Renal cortical epithelial cell (primary cell): ENCODE measurements around the gene WNT10A. TPM values are rescaled to one million over a fixed set of nuclear protein-coding genes. Genes with fewer than 3 reads are reported as not detected.
"Not testable (repeated sequence)": the region's sequence is repeated elsewhere in the genome, so short reads cannot be mapped to it uniquely, and the experiment has no call there.

ENCODE experiments used
- DNase-seq: peaks from one replicate; pipeline ENCODE4 v3.0.0-alpha.2; 2011; ENCODE audit warnings: low read depth
- total RNA-seq: library from RNA; depleted of rRNA; stranded (reverse); fragments of >200 nt; gene quantifications from 2 replicates; pipeline ENCODE4 v1.2.3, GENCODE V29; 2014

Gene WNT10A
- total RNA-seq, 1 donor from 2014 or later = 21.5 TPM

GRCh38 chr2:218893349-218894150 lies 12.9 kb downstream of the WNT10A start:
- DNase-seq = no peak

GRCh38 chr2:218894151-218894879 lies 13.7 kb downstream of the WNT10A start:
- no peak for DNase-seq

- DNase-seq = no peak
Observed at GRCh38 chr2:218894880-218895157, 14.2 kb downstream of the WNT10A start.

DNA sequence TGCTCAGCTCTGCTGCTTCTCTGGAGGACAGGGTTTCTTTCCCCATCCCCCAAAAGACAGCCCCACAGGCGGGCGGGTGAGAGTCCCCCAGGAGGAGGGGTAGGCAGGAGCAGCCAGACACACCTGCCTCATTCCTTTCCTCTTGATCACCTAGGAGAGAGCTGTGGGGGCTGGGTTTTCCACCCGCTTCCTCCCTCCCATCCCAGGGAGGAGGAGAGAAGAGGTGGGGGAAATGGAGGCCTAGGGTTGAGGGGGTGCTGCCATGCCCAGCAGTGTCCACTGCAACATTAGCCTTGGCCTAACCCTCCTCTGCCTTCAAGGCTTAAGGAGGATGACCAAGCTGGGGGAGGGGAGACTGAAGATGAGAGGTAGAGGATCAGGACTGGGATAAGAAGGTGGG lies 14.7 kb downstream of the WNT10A start:
- peak; percentile 34 for DNase-seq

- peak; percentile 71 for DNase-seq
Observed at GRCh38 chr2:218895759-218896500, 15.3 kb downstream of the WNT10A start.

- peak; percentile 84 for DNase-seq
Observed at GRCh38 chr2:218896501-218897393, 16.1 kb downstream of the WNT10A start.

DNA sequence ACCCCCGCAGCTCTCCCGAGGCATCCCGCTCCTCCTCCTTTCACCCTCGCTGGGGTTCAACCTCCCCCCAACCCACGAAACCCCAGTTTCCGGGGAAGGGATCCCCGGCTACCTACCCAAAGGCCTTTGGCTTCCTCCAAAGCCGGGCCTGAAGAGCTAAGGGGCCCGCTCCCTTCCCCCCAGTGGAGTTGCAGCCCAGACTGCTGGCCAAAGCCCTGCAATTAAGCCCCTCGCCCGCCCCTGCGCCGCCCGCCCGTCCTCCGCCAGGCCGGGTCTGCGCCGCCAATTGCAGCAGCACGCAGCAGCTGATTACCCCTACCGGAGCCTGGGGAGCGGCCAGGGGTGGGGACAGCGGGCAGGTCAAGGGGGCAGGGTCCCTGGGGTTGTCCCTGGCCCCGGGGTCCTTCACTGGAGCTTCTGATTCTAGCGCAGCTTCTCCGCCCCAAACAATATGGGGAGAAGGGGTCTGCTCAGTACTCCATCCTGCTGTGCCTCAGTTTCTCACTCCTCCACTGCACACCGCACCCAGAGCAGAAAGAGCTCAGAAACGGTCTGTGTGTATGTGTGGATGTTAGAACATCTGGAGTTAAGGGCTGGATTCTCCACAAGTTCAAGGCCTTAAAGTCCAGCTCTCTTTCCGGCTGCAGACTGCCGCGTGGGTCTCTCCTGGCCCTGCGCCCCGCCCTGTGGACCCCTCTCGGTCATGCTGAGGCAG lies 16.9 kb downstream of the WNT10A start:
- no peak for DNase-seq

DNA sequence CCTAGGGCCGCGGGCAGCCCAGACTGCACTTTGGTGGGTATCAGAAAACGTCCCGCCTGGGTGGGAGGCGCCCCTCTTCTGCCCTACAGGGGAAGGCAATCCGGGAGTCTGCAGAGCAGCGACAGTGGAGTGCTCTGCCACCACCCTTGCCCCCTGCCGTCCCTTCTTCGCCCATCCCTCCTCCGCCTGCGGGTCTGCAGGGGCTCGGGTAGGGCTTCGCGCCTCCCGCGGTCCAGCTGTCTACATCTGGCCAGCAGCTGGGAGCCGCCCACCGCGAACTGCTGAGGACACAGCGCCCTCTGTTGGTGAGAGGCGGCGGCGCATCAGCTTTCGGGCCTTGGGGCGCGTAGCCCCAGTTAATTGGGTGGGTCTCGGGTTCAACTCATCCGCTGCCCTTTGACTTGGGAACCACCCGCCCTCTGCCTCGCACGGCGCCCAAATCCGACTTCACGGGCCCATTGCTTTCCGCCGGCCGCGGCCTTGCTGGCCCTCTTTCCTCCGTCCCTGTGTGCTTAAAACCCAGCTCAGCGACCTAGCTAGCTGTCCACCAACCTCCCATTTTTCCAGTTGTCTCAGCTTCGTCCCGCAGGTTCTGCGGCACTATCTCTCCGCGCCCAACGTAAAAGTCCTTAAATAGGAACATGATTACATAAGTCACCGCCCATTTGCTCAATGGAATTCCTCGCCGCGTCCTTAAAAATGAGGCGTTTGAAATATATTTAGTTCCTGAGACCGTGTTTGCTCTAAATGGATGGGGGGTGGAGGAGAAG lies 17.6 kb downstream of the WNT10A start:
- DNase-seq = no peak

DNA sequence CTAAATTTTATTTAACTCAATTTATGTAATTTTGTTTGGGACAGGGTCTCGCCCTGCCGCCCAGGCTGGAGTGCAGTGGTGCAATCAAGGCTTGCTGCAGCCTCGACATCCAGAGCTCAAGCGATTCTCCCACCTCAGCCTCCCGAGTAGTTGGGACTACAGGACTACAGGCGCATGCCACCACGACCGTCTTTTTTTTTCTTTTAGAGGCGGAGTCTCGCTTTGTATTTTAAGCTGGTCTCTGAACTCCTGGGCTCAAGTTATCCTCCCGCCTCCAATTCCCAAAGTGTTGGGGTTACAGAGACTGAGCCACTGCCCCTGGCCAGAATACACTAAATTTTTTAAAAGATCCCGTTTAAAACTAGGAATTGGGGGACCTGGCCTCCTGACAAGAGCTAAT lies 18.5 kb downstream of the WNT10A start:
- no peak for DNase-seq

GRCh38 chr2:218902427-218902826 lies 21.8 kb downstream of the WNT10A start:
- DNase-seq = no peak

- DNase-seq = peak; percentile 67
Observed at GRCh38 chr2:218904176-218904575, 23.5 kb downstream of the WNT10A start.

DNA sequence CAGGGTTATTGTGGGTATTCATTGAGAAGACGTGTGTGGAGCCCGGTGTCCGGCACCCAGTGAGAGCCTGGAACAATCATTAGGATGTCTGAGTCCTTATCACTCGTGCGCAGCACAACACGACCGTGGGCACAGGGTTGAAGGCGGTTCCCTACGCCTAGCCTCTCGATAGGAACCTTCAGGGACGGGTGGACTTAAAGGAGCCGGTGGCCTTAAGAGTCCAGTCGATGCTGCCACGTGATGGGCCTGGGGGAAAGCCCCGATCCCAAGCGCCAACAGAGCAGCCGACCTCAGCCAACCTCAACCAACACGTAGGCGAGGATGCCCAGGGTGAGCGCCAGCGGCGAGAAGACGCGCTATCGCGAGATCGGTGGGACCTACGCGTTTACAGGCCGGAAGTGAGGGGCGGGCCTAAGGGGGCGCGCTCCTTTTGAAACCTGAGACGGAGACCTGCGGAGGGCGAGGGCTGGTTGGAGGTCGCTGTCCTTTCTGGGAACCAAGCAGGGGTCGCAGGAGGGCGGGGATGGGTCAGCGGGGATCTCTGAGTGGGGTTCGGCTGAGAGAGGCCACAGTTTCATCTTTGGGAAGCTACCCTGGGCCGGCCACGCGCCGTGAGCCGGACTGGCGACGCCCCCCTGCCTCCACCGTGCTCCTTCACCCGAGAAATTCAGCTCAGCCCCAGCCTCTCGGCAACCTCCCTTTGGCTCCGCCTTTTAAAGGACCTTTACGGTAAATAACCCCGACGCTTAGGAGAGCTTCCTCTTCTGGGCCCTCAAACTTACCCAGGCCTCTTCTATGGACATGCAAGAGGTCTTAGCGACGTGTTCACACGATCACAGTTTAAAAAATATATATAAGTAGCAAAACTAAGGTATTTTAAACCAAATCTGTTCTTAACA lies 28.3 kb downstream of the WNT10A start:
- peak; percentile 92 for DNase-seq

DNA sequence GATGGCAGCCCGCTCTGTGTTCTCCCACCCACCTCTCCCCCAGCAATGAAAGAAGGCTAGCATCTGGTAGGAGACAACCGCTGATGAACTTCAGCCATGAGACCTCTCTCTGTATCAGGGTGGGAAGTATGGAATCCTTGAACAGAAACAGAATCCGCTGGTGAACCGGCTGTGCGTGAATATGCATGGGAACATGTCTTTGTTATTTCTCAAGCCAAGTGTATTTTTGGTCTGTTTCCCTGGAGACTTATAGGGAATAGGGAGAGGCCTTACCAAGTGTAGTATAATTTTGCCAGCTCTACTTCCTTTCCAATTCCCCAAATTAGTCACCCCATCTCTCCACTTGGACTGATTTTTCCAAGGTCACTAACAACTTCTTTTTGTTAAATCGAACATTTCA lies 30.1 kb downstream of the WNT10A start:
- DNase-seq = no peak

DNA sequence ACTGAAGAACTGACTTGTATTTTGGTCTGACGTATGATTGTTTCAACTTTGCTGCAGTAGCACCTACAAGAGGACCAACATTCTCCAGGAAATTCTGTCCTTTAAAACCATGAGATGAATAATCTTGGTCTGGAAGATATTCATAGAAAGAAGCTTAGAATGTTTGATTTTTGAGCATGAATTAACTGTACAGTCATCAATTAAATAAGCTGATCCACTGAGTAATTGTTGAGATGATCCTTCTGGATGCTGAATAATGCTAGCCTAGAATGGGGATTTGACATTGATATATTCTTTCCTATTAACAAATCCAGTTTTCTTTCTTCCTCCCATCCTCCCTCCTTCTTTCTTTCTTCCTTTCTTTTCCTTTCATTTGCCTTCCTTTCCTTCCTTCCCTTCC lies 39.9 kb downstream of the WNT10A start:
- no peak for DNase-seq

DNA sequence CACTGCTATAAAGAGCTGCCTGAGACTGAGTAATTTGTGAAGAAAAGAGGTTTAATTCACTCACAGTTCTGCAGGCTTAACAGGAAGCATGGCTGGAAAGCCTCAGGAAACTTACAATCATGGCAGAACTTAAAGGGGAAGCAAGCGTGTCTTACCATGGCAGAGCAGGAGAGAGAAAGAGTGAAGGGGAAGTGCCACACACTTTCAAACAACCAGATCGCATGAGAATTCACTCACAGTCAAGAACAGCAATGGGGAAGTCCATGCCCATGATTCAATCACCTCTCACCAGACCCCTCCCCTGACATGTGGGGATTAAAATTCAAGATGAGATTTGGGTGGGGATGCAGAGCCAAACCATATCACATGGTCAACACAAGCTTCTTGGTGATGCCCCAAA lies 44.1 kb downstream of the WNT10A start:
- DNase-seq = no peak

DNA sequence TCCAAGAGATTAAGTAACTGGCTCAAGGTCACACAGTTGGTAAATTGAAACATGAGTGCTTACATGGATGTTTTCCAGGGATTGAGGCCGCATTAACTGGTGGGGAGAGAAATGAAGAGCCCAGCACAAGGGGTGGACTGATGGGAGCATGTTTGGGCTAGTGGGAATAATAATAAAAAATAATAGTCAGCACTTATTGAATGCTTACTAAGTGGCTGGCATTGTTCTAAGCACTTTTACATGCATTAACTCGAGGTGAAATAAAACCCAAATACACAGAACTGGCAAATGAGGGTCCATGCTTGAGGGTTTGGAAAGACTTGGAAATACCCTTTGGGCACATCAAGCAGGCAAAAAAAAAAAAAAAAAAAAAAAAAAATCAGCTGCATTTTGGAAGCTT lies 44.8 kb downstream of the WNT10A start:
- no peak for DNase-seq

DNA sequence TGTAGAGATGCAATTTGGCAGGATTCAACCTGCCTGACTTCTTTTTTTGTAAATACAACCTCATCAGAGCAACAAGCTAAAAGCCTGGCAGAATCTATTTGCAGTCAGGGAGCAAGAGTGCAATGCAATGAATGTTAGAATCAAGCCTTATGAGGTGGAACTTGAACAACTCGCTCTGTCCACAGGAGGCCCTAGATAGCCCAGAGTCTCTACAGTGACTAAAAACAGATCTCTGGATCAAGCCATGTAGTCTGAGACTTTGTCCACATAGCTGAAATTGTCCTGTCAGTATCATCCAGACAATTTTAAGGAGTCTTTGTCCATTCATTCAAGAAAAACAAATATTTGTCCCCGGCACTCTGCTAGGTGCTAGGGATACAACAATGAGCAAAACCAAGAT lies 46.8 kb downstream of the WNT10A start:
- no peak for DNase-seq

- DNase-seq = no peak
Observed at GRCh38 chr2:218927876-218928275, 47.2 kb downstream of the WNT10A start.

- DNase-seq = not testable (repeated sequence)
Observed at GRCh38 chr2:218930488-218930887, 49.8 kb downstream of the WNT10A start.
